Epithelial cell of prostate (primary cell): ENCODE data around the gene SERPINB6.

Experiments
- DNase-seq: peaks from one replicate; pipeline ENCODE4 v3.0.0-alpha.2; 2011; ENCODE audit warnings: low read depth, low spot score
- H3K27ac ChIP-seq: fragments of 450-650 bp; 2 replicates; pipeline ENCODE4 v1.5.1; 2017; ENCODE audit warnings: mild to moderate bottlenecking

Gene SERPINB6

GRCh38 chr6:2961506-2961905, 9.9 kb downstream of the SERPINB6 start:
- DNase-seq: no peak
- H3K27ac ChIP-seq: peak overlapping the region; percentile 49

GRCh38 chr6:2960935-2961334, 10.4 kb downstream of the SERPINB6 start:
- DNase-seq: no peak
- peak overlapping the region; percentile 49 for H3K27ac ChIP-seq

GRCh38 chr6:2959909-2960719, 11.3 kb downstream of the SERPINB6 start:
- peak; percentile 44 for DNase-seq
- peak overlapping the region; percentile 49 for H3K27ac ChIP-seq

- DNase-seq: no peak
- H3K27ac ChIP-seq: no peak overlapping the region
Observed at GRCh38 chr6:2958776-2959175, 12.6 kb downstream of the SERPINB6 start.

- no peak overlapping the region for H3K27ac ChIP-seq
- no peak for DNase-seq
Observed at GRCh38 chr6:2958331-2958711, 13.0 kb downstream of the SERPINB6 start.

GRCh38 chr6:2957696-2958330, 13.6 kb downstream of the SERPINB6 start:
- DNase-seq: no peak
- H3K27ac ChIP-seq: no peak overlapping the region

- H3K27ac ChIP-seq: no peak overlapping the region
- DNase-seq: no peak
Observed at GRCh38 chr6:2956930-2957685, 14.3 kb downstream of the SERPINB6 start.

GRCh38 chr6:2953098-2953497, 18.3 kb downstream of the SERPINB6 start:
- no peak overlapping the region for H3K27ac ChIP-seq
- no peak for DNase-seq

GRCh38 chr6:2952557-2953095, 18.7 kb downstream of the SERPINB6 start:
- DNase-seq: no peak
- H3K27ac ChIP-seq: no peak overlapping the region

- DNase-seq: no peak
- no peak overlapping the region for H3K27ac ChIP-seq
Observed at GRCh38 chr6:2951728-2952127, 19.6 kb downstream of the SERPINB6 start.

- H3K27ac ChIP-seq: no peak overlapping the region
- no peak for DNase-seq
Observed at GRCh38 chr6:2950713-2951112, 20.7 kb downstream of the SERPINB6 start.

GRCh38 chr6:2949536-2950083, 21.8 kb downstream of the SERPINB6 start:
- DNase-seq: no peak
- no peak overlapping the region for H3K27ac ChIP-seq

- H3K27ac ChIP-seq: no peak overlapping the region
- DNase-seq: no peak
Observed at GRCh38 chr6:2949121-2949520, 22.2 kb downstream of the SERPINB6 start.

GRCh38 chr6:2948228-2949025, 22.9 kb downstream of the SERPINB6 start:
- DNase-seq: no peak
- no peak overlapping the region for H3K27ac ChIP-seq

GRCh38 chr6:2947445-2947844, 23.9 kb downstream of the SERPINB6 start:
- no peak for DNase-seq
- H3K27ac ChIP-seq: no peak overlapping the region

GRCh38 chr6:2945153-2945452, 26.3 kb downstream of the SERPINB6 start:
- DNase-seq: no peak
- H3K27ac ChIP-seq: no peak overlapping the region

GRCh38 chr6:2944405-2945152, 26.8 kb downstream of the SERPINB6 start:
- no peak overlapping the region for H3K27ac ChIP-seq
- DNase-seq: no peak

GRCh38 chr6:2943564-2943955, 27.8 kb downstream of the SERPINB6 start:
- DNase-seq: no peak
- no peak overlapping the region for H3K27ac ChIP-seq

- no peak for DNase-seq
- H3K27ac ChIP-seq: no peak overlapping the region
Observed at GRCh38 chr6:2942914-2943563, 28.3 kb downstream of the SERPINB6 start.
